GM19438 (cell line): ENCODE results near the gene EIPR1.

Experiments used
- ATAC-seq: cut with Tn5 transposase; IDR thresholded peaks from one replicate; pipeline ENCODE4 v1.9.1; 2021; ENCODE audit warnings: low read depth; ENCODE audit not compliant: unreplicated experiment

Gene EIPR1

DNA sequence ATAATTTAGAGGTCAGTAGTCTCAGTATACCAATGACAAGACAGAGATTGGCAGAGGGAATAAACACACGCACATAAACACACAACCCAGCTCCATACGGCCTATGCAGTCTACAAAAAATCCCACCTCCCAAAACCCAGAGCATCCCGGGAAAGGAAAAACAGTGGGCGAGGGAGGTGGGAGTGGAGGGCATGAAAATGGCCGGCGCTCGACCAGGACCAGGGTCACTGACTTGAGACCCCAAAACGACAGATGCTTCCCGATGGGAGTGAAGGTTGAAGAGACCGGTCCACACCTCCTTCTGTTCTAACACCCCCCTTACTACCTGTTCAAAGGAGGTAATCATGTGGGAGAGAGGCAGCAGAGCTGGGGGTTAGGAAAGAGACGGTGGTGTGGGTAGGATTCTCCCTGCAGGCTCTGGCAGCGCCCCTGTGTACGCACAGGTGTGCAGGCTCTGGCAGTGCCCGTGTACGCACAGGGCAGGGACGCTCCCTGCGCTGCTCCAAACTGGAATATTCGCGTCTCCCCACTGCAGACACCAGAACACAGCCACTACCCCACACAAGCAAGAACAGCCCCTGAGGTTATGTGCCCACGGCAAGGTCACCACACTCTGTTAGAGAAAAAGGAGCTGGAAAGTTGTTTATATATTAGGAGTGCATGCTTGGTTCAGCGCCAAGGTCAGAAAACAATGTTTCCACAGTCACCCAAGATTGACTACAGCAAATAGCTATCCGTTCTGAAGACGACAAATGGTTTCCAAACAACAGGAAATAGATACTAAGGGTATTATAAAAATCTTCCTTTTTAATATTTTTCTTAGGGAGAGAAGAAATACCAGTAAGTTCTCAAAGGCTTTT, 67.9 kb downstream of the EIPR1 start:
- no peak for ATAC-seq

DNA sequence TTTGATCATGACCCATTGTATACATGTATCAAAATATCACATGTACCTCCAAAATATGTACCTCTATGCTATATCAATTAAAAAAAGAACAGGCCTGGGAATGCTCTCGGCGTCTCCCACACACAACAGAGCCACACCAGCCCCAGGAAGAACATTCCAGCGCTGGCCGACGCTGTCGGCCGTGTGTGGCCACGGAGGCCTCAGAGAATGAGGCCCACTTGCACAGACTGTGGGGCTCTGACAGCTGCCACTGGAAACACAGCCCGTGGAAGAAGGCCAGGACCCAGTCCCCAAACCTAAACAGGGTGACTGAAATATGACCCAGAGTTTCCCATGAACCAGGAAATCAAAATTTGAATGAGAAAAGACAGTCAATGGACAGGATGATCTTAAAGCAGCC, 69.7 kb downstream of the EIPR1 start:
- no peak for ATAC-seq

DNA sequence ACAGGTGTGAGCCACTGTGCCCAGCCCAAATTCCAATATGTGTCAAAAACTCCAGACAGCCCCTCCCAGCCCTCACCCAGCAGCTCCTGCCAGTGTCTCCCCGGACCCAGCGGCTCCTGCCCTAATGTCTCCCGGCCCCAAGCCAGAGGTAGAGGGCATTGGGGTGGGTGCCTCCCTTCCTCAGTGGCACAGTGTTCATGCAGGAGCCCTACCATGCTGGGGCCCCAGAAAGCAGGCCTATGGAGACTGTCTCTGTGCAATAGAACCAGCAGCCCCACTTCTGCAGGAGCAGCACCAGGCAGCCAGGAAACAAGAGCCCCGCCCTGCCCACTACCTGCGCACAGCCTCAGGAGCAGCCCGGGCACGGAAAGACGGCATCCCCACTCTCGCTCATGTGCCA, 70.4 kb downstream of the EIPR1 start:
- ATAC-seq = no peak

DNA sequence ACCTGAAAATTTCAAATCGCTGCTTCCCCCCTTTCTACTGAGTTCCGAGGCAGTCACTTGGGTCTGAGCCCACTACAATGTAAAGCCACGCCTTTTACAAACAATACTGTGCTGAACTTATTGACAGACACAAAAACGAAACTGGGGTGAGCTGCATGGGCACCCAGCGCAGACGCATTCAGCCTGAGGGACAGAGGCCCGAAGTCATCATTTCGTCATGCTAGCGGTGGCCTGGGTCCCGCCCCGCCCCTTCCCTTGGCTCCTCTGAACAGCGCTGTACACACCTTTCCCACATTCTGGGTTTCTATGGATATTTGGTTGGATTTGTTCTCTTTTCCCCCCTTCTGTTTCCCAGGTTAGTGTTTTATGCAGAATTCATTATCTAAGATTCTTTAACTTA, 71.7 kb downstream of the EIPR1 start:
- ATAC-seq = no peak

DNA sequence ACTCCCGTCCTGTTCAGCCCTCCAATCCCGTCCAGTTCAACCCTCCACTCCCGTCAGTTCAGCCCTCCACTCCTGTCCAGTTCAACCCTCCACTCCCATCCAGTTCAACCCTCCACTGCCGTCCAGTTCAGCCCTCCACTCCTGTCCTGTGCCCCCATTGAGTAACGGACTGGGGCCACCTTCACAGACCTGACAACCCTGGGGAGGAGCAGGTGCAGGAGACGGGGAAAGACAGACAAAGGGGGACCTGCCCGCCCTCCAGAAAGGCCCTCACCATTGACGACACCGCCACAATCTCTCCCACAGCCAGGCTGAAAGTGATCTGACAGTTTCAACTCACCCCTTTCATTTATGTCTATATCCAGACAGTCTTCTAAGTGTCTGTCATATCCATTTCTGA, 72.2 kb downstream of the EIPR1 start:
- ATAC-seq = no peak

DNA sequence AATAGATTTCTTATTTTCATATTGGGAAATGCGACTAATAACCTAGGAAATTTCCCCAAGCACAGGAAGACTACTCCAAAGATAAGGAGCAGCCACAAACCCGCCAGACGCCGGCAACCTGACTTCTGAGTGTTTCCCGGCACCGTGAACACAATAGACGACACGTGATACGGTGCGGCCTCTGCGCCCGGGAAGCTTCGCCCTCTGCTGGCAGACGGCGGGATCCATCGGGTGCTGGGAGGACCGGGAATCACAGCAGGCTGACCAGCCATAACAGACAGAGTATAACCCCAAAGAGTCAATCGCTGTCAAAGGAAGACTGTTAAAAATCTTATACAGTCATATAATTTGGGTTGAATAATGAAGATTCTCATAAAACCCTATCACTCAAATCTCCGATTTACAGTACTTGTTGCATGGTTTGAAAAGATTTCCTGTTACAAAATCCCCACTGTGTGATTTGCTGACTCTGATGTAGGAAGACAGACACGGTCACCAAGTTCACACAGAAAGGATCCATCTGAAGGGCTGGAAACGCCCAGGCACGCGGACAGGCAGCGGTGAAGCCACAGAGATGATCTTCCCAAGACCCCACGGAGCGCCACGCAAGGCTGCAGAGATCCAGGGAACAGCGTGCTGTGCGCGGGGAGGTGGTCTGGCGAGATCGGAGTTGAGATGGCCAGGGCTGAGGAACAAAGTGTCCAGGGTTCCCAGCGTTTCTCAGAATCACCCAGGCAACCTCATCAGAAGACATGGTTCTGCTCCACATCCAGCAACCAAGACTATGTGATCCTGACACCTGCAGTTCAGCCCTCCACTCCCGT, 73.8 kb downstream of the EIPR1 start:
- ATAC-seq = peak; percentile 100

DNA sequence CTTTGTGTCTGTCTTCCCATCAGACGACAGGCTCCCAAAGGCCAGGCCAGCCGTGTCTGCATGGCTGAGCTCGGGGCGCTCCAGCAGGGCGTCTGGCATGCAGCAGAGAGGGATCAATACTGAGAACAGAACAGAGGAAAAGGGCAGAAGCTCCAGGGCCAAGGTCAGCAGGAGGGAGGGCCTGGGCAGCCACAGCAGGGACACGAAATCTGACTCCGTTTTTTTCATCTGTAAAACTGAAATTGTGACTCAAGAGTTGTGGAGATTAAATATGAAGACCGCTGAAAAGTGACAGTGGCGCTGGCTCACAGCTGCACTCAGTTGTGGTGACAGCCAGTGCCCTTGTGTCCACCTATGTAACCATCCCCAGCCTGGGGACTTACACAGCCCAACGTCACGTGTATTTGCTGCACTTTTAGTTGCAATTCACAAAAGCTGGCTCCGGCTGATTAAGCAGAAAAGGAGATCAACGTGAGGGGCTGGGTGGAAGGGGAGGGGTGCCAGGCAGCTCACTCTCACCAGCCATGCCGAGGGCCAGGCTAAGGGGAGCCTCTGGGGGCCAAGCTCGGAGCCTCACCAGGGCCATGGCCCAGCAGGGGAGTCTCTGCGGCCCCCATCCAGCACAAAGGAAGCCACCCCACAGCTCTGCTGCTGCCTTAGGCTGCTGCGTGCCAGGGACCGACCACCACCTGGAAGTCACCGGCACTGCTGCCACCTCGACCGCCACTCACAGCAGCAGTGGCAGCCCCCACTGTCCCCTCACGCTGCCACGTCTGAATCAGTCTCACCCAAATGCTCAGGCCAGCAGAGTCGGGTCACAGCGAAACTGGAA, 74.7 kb downstream of the EIPR1 start:
- peak; percentile 21 for ATAC-seq

DNA sequence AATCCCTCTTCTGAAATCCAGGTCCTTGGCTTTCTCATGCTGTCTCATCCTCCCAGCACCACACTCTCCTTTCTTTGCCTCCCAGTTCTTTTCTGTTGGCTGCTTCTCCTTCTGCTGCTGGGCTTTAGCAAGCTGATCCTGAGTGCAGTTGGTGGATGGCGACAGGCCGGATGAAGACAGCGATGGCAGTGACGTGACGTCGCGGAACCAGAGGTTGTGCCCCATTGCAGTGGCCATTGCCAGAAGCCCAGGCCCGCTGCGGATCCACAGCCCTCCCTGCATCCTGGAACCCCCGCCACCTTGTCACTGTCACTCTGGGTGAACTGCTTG, 75.2 kb downstream of the EIPR1 start:
- ATAC-seq = no peak

DNA sequence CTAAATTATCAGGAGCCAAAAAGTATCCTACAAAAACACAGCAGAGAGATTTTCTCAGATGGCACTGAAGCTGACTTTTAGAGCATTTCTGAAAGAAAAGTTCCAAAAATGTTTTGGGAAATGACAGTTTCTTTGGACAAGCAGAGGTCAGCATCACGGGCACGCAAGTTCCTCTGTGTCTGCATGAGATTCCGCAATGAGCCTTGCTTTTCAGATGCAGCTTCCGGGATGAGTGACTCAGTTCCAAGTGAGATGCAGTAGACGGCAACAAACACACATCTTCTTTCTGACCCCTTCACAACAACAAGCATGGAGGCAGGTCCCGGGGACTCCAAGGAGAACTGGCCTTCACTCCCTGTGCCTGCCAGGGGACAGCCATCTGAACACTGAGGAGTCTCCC, 76.6 kb downstream of the EIPR1 start:
- no peak for ATAC-seq

DNA sequence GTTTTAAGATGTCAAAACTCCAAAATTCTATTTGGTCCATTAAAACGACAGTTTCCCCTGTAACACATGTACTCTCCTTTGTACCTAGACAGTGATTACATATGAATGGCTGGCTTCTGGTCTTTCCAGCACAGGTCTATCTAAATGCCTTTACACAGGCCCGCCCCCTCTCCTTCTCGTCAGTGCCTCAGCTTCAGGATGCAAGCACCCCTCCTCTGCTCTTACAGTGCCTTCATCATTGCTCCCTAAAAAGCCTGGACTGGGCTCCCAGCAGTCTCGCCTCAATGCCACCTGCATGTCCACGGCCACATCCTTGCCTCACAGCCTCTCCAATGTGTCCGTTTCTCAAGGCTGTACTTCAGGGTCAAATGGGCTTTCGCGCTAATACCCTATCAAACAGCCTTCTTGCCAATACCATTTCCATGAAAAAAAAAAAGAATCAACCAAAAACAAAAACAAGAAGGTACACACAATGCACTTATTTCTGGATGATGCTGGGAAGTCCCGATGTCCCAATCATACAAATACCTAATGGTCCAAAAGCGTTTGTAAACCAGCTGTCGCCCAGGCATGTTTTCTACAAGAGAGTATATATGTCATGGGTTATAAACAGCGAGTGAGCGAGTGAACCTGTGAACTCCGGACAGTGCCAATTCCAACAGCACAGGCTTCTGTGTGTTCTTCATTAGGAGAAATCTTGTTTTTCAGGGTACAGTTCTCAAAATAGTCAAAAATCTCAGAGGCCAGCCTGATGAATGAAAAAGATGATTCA, 77.2 kb downstream of the EIPR1 start:
- ATAC-seq = no peak

DNA sequence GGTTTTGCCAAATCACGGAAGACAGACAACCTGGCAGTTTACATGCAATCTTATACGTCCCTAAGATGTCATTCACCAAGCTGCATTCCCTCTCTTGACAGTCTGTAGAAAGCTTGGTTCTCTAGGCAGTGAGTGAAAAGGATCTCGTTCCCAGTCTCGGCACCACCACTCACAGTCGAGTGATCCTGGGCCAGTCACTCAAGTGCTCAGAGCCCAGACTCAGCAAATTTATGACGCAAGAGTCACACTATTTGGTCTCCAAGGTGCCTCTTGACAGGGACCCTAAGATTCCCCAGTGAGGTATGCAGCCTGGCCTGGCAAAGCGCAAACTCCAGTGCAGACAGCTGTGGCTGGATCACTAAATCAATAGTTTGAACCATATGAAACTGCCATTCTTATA, 77.9 kb downstream of the EIPR1 start:
- ATAC-seq = no peak

DNA sequence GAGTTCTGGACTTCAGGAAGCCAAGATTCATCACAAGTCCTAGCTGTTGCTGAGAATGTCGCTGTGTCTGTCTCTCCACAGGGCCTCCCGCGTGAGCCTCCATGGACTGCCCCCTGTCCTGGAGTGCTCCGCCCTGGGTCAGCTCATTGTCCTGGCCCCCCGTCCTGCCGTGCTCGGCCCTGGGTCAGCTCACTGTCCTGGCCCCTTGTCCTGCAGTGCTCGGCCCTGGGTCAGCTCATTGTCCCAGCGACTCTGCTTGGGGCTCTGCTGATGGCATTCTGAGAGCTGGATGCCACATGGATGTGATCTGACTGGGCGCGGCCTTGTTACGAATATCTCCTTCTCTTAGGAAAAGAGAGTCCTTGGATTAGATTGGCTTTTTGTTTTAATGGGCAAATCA, 78.5 kb downstream of the EIPR1 start:
- no peak for ATAC-seq

DNA sequence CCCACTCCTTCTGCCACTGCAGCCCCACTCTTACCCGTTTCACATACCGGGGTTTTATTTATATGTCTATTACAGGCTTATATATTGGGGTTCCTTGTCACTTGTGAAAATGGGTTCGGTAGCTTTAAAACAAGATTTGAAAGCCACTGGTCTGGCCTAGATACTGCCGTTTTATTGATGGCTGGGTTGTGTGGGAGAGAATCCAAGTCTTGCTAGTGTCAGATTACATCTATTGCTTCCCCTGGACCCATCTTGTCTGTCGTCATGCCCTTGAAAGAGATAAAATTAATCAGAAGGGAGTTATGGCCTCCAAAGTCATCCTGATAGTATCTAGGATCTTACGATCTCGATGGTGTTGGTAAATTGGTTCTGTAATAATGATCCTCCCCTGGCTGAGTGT, 79.4 kb downstream of the EIPR1 start:
- no peak for ATAC-seq

DNA sequence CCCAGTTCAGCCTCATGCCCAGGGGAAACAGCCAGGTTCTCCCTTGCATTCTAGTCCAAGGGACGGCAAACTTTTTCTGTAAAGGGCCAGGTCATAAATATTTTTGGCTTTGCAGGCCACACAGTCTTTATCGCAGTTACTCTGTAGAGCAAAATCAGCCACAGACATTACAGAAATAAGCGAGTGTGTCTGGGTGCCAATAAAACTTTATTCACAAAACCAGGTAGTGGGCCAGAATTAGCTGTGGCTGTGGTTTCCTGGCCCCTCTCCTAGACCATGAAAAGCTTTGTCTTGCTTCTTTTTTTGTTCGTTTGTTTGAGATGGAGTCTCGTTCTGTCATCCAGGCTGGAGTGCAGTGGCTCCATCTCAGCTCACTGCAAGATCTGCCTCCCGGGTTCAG, 80.1 kb downstream of the EIPR1 start:
- no peak for ATAC-seq

DNA sequence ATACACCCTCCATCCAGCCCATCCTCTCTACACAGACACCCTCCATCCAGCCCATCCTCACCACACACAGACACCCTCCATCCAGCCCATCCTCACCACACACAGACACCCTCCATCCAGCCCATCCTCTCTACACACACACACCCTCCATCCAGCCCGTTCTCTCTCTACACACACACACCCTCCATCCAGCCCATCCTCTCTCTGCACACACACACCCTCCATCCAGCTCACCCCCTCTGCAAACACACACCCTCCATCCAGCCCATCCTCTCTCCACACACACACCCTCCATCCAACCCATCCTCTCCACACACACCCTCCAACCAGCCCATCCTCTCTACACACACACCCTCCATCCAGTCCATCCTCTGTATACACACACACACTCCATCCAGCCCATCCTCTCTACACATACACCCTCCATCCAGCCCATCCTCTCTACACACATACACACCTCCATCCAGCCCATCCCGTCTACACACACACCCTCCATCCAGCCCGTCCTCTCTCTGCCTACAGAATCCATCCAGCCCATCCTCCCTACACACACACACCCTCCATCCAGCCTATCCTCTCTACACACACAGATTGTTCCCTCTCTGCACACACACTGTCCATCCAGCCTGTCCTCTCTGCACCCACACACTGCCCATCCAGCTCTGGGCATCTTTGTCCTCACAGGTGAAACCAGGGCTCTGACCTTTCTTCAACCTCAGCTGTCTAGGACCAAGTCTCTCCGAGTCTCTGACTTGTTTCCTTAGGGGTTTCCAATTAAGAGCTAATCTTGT, 81.2 kb downstream of the EIPR1 start:
- ATAC-seq = no peak

DNA sequence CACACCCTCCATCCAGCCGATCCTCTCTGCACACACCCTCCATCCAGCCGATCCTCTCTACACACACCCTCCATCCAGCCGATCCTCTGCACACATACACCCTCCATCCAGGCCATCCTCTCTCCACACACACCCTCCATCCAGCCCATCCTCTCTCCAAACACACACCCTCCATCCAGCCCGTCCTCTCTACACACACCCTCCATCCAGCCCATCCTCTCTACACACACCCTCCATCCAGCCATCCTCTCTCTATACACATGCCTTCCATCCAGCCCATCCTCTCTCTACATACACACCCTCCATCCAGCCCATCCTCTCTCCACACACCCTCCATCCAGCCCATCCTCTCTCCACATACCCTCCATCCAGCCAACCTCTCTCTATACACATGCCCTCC, 83.1 kb downstream of the EIPR1 start:
- ATAC-seq = no peak

DNA sequence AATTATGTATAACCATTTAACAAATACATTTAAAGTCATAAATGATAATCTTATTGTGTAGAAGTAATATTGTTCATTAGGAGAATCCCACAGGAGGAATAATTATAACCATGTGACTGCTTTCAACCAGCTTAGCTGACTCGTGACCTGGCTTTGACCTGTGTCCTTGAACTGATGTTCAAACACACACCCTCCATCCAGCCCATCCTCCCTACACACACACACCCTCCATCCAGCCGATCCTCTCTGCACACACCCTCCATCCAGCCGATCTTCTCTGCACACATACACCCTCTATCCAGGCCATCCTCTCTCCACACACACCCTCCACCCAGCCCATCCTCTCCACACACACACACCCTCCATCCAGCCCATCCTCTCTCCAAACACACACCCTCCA, 83.5 kb downstream of the EIPR1 start:
- ATAC-seq = no peak

DNA sequence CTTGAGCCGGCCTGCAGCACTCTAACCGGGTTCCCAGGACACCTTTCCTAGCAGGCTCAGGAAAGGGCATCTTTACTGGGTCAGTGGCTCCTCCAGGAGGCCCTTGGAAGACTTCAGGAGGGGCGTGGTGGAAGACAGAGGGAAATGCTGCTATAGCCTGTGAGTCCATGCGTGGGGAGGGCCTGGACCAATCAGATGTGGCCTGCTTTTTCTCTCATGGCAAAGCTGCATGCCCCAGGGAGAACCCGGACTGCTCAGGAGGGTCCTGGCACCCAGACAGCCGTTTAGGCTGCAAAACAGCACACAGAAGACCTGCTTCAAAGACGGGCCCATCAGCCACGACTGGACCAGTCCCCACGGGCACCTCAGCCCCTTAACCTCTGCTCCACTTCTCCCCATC, 84.4 kb downstream of the EIPR1 start:
- no peak for ATAC-seq

DNA sequence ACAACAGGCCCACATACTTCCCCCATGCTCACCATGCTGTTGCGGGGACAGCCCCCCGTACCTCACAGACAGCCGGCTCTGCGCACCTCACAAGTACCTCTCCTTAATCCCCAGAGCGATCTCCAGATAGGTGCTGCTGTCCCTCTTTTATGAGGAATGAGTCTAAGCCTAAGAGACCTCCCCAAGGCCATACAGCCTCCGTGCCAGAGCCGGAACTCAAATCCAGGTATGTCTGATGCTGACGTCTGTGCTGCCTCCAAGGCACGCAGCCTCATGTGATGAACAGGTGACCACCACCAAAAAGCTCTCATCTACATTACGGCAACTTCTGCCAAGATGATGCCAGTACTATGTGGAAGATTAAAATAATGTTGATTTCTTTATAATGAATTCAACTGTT, 85.2 kb downstream of the EIPR1 start:
- ATAC-seq = no peak

DNA sequence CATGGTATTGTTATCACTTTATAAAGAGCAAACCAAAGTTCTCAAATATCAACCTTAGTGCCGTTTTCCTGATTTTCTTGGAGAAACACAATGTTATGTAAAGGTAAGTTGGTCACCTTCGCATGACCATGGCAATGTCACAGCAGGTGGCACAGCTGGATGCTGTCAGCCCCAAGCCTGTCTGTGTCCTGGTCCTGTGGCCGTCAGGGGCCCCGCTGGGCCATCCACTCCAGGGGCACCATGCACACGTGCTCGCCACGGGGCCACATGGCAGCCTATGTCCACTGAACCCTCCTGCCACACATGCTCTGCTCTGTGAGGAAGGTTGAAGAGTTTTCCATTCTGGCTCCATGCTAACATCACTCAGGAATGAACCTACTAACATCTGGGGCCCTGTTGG, 85.9 kb downstream of the EIPR1 start:
- no peak for ATAC-seq
